Measurements from ENCODE around the gene CFAP70. TPM values are rescaled to one million over a fixed set of nuclear protein-coding genes. Genes with fewer than 3 reads are reported as not detected.

CFAP70 gene
- total RNA-seq, 1 experiment from 2014 or later, result 0.10 TPM

GRCh38 chr10:73217628-73218027 is 141.0 kb downstream of the CFAP70 start:
- BruUV-seq (replicated peaks), result no TSS peak
- no peak for TF ChIP-seq CTCF (IDR thresholded peaks at IDR 0.05)
- TF ChIP-seq TCF7L2 (IDR thresholded peaks at IDR 0.05; ENCODE audit: low read depth, low read length), result no peak
- TF ChIP-seq POLR2AphosphoS5 (IDR thresholded peaks at IDR 0.05; ENCODE audit: low read depth, low read length), result no peak
- no peak for TF ChIP-seq SIN3A (IDR thresholded peaks at IDR 0.05; ENCODE audit: borderline replicate concordance, insufficient read depth, low read depth, low read length)
- TF ChIP-seq REST (IDR thresholded peaks at IDR 0.05; ENCODE audit: insufficient read depth in 1 of 2, low read depth in 2 of 2, low read length in 1 of 2), result no peak
- in situ Hi-C loops (cut with HindIII; ENCODE audit: low pct_unique_long_range_greater_than_20kb, low sequenced_read_pairs), result no loop called here
- Histone ChIP-seq H3K36me3 (ENCODE audit: control insufficient read depth, insufficient read depth, low read length) (no peaks in the 10 kb centered on the region), H3K4me1 (ENCODE audit: control insufficient read depth, insufficient read depth, low read length) (no peaks in the 10 kb centered on the region), H3K4me3 (ENCODE audit: low read depth in 2 of 2, low read length in 2 of 2) (no peak overlapping the region), H3K27ac (ENCODE audit: low read length) (no peak overlapping the region), H3K9me3 (ENCODE audit: control insufficient read depth, insufficient read depth, low read depth, low read length) (no peaks in the 10 kb centered on the region), H3K27me3 (ENCODE audit: control insufficient read depth, insufficient read depth, low read length) (no peaks in the 10 kb centered on the region)
- no peak for DNase-seq (ENCODE audit: low read depth, low spot score)
- CTCF ChIA-PET, result interaction anchor here (0.6 kb wide), 1 partner anchor 122 kb away, joined by 3 read pairs; no protein-coding TSS in a partner anchor
- POLR2A ChIA-PET, result no interaction called here
- ATAC-seq, result no peak
- intact Hi-C loops (cut with micrococcal nuclease; ENCODE audit: unreplicated experiment), result no loop called here

GRCh38 chr10:73215749-73216148 is 142.9 kb downstream of the CFAP70 start:
- ChIA-PET POLR2A (no interaction called here), CTCF (no interaction called here)
- intact Hi-C loops (cut with micrococcal nuclease; ENCODE audit: unreplicated experiment), result no loop called here
- H3K27me3 ChIP-seq (ENCODE audit: control insufficient read depth, insufficient read depth, low read length), result no peaks in the 10 kb centered on the region
- no peak overlapping the region for H3K27ac ChIP-seq (ENCODE audit: low read length)
- H3K9me3 ChIP-seq (ENCODE audit: control insufficient read depth, insufficient read depth, low read depth, low read length), result no peaks in the 10 kb centered on the region
- H3K4me3 ChIP-seq (ENCODE audit: low read depth in 2 of 2, low read length in 2 of 2), result no peak overlapping the region
- H3K4me1 ChIP-seq (ENCODE audit: control insufficient read depth, insufficient read depth, low read length), result no peaks in the 10 kb centered on the region
- no TSS peak for BruUV-seq (replicated peaks)
- no peaks in the 10 kb centered on the region for H3K36me3 ChIP-seq (ENCODE audit: control insufficient read depth, insufficient read depth, low read length)
- in situ Hi-C loops (cut with HindIII; ENCODE audit: low pct_unique_long_range_greater_than_20kb, low sequenced_read_pairs), result no loop called here
- no peak for DNase-seq (ENCODE audit: low read depth, low spot score)
- ATAC-seq, result no peak
- no peak for TF ChIP-seq TCF7L2 (IDR thresholded peaks at IDR 0.05; ENCODE audit: low read depth, low read length)
- TF ChIP-seq CTCF (IDR thresholded peaks at IDR 0.05), result no peak
- no peak for TF ChIP-seq REST (IDR thresholded peaks at IDR 0.05; ENCODE audit: insufficient read depth in 1 of 2, low read depth in 2 of 2, low read length in 1 of 2)
- no peak for TF ChIP-seq POLR2AphosphoS5 (IDR thresholded peaks at IDR 0.05; ENCODE audit: low read depth, low read length)
- no peak for TF ChIP-seq SIN3A (IDR thresholded peaks at IDR 0.05; ENCODE audit: borderline replicate concordance, insufficient read depth, low read depth, low read length)

Measured in Panc1 (cell line).